Endothelial cell (in vitro differentiated cells): ENCODE results near the gene EEF2KMT. TPM values are rescaled to one million over a fixed set of nuclear protein-coding genes. Genes with fewer than 3 reads are reported as not detected.

Source experiments
- DNase-seq: peaks from one replicate; pipeline ENCODE4 v3.0.0; 2021; ENCODE audit warnings: low spot score
- H3K27ac Mint-ChIP-seq: one replicate; pipeline ENCODE4 v1.8.0; 2021; ENCODE audit warnings: mixed read lengths, inconsistent platforms; ENCODE audit not compliant: unreplicated experiment
- H3K27me3 Mint-ChIP-seq: one replicate; pipeline ENCODE4 v1.8.0; 2021; ENCODE audit warnings: mild to moderate bottlenecking, moderate library complexity, mixed read lengths, inconsistent platforms; ENCODE audit not compliant: unreplicated experiment
- H3K36me3 Mint-ChIP-seq: one replicate; pipeline ENCODE4 v1.8.0; 2021; ENCODE audit warnings: mild to moderate bottlenecking, low read depth, mixed read lengths, inconsistent platforms; ENCODE audit not compliant: unreplicated experiment
- H3K4me1 Mint-ChIP-seq: one replicate; pipeline ENCODE4 v1.8.0; 2021; ENCODE audit warnings: mild to moderate bottlenecking, mixed read lengths, inconsistent platforms; ENCODE audit not compliant: unreplicated experiment
- H3K4me3 Mint-ChIP-seq: one replicate; pipeline ENCODE4 v1.8.0; 2021; ENCODE audit warnings: mild to moderate bottlenecking, mixed read lengths, inconsistent platforms; ENCODE audit not compliant: unreplicated experiment
- H3K9me3 Mint-ChIP-seq: one replicate; pipeline ENCODE4 v1.8.0; 2021; ENCODE audit warnings: mixed read lengths, inconsistent platforms; ENCODE audit not compliant: unreplicated experiment
- total RNA-seq: library from RNA; stranded (reverse); fragmentation: NEBNext Ultra II Directional; extraction: Animal tissue kit (Norgen Biotek cat#: 25700); gene quantifications from one replicate; pipeline ENCODE4 v1.2.1, GENCODE V29; 2021; ENCODE audit not compliant: unreplicated experiment
- TF ChIP-seq, protein P1 (sequence below): fragments of 200-600 bp; sonication (generic); IDR thresholded peaks from one replicate; pipeline ENCODE4 v1.5.0; 2021; ENCODE audit warnings: antibody characterized with exemption; ENCODE audit not compliant: unreplicated experiment

The EEF2KMT gene
- total RNA-seq, 1 donor from 2014 or later = 6.7 TPM

DNA sequence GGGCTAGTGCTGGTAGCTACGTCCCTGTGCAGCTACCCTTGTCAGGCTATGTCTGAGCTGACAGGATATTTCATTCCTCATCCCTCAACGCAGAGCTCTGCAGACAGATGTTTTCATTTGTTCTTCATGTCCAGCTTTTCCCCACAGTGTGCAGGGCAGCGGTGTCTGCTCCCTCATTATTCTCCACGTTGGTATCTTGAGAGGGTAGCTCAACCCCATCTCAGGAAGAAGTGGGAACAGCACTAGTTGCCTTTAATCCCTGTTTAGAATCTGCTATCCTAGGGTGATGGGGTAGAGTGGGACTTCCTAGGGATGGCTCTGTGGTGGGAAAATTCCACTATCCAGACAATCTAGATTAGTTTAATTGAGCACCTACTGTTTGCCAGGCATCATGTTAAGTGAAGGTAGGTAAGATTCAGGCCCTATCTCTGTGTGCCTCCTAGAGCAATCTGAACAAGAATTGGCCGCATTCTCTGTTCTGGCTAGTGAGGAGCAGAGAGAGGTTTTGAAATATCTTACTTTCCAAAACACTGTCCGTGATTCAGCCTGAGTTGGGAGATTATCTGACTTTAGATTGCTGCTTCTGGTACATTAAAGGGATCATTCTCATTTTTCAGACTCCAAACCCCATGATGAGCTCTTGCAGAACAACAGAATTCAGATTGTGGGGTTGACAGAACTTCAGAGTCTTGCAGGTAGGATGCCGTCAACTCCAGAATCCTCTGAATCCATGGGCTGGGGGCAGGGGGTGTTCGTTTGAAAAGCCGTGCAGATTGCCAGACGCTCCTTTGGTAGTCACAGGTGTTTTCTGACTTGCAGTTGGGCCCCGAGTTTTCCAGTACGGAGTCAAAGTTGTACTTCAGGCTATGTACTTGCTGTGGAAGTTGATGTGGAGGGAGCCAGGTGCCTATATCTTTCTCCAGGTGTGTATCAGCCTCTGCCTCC lies 25.0 kb downstream of the EEF2KMT start:
- Mint-ChIP-seq H3K9me3 (no peaks in the 10 kb centered on the region), H3K4me1 (peaks cover 4% of the 10 kb centered on the region), H3K27me3 (peaks cover 3% of the 10 kb centered on the region), H3K36me3 (peaks cover 15% of the 10 kb centered on the region), H3K4me3 (peak overlapping the region; percentile 96), H3K27ac (peak overlapping the region; percentile 88)
- DNase-seq = no peak
- TF ChIP-seq, protein P1, sequence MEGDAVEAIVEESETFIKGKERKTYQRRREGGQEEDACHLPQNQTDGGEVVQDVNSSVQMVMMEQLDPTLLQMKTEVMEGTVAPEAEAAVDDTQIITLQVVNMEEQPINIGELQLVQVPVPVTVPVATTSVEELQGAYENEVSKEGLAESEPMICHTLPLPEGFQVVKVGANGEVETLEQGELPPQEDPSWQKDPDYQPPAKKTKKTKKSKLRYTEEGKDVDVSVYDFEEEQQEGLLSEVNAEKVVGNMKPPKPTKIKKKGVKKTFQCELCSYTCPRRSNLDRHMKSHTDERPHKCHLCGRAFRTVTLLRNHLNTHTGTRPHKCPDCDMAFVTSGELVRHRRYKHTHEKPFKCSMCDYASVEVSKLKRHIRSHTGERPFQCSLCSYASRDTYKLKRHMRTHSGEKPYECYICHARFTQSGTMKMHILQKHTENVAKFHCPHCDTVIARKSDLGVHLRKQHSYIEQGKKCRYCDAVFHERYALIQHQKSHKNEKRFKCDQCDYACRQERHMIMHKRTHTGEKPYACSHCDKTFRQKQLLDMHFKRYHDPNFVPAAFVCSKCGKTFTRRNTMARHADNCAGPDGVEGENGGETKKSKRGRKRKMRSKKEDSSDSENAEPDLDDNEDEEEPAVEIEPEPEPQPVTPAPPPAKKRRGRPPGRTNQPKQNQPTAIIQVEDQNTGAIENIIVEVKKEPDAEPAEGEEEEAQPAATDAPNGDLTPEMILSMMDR = no peak

- H3K27me3 Mint-ChIP-seq = peaks cover 3% of the 10 kb centered on the region
- H3K27ac Mint-ChIP-seq = peak within 1 kb of the TSS; percentile 88
- DNase-seq = peak; percentile 88
These were observed 25.8 kb downstream of the EEF2KMT start, which contains the start of gene ALG1 for GRCh38 chr16:5071681-5072333. Gene ALG1 (plus strand): TSS chr16:5071843. CDS start chr16:5071850, 7 bp downstream.

DNA sequence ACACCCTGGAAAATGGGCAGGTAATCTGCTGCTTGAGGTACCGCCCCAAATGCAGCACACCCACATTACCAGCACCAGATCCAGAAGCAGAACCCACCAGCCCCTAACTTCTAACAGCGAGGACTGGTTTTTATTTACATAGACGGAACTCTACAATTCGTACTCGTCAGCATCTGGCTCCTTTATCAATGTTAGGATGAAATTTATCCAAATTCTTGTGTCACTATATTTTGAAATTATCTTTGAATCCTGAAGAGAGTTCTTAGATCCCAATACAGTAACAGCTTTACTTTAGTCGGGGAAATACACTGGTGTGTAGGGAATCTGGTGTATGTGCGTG lies 26.3 kb downstream of the EEF2KMT start:
- H3K4me3 Mint-ChIP-seq = peak overlapping the region; percentile 96
- H3K27me3 Mint-ChIP-seq = peaks cover 3% of the 10 kb centered on the region
- no peak for DNase-seq
- TF ChIP-seq, protein P1 = no peak
- H3K36me3 Mint-ChIP-seq = peaks cover 15% of the 10 kb centered on the region
- H3K4me1 Mint-ChIP-seq = peaks cover 4% of the 10 kb centered on the region
- H3K27ac Mint-ChIP-seq = peak overlapping the region; percentile 64
- no peaks in the 10 kb centered on the region for H3K9me3 Mint-ChIP-seq

More at GRCh38 chr16:5071681-5072333, 25.8 kb downstream of the EEF2KMT start, which contains the start of gene ALG1:
- TF ChIP-seq, protein P1 = no peak
- Mint-ChIP-seq H3K9me3 (no peaks in the 10 kb centered on the region), H3K36me3 (peaks cover 15% of the 10 kb centered on the region), H3K4me1 (peaks cover 4% of the 10 kb centered on the region), H3K4me3 (peak within 1 kb of the TSS; percentile 96)

DNA sequence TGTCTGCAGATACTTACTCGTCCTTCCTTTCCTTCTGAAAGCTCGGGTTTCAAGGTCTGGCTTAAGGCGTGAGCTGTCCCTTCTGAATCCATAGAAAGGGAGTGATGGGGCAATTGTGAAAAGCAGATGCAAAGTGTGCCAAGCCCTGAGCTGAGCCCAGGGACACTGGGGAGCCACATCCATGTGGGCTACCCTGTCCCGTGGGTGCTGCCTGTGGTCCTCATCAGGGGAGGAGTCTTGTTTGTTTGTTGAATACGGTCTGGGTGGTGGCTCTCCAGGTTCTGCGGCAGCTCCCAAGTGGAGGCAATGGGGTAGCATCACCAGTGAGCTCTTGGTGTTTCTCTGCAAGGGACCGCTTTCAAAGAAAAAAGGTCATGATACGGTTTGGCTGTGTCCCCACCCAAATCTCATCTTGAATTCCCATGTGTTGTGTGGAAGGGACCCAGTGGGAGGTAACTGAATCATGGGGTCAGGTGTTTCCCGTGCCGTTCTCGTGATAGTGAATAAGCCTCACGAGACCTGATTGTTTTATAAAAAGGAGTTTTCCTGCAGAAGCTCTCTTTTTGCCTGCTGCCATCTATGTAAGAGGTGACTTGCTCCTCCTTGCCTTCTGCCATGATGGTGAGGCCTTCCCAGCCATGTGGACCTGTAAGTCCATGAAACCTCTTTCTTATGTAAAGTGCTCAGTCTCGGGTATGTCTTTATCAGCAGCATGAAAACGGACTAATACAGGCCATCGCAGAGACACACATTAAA lies 27.0 kb downstream of the EEF2KMT start:
- Mint-ChIP-seq H3K36me3 (peaks cover 8% of the 10 kb centered on the region), H3K4me1 (peaks cover 4% of the 10 kb centered on the region), H3K27me3 (peaks cover 2% of the 10 kb centered on the region), H3K4me3 (peak overlapping the region; percentile 96), H3K9me3 (no peaks in the 10 kb centered on the region), H3K27ac (peak overlapping the region; percentile 64)
- no peak for DNase-seq
- TF ChIP-seq, protein P1 = no peak
